OCI-LY7 (cell line): ENCODE data around the gene PRKCA. TPM values are rescaled to one million over a fixed set of nuclear protein-coding genes. Genes with fewer than 3 reads are reported as not detected.
"Not testable (repeated sequence)": the region's sequence is repeated elsewhere in the genome, so short reads cannot be mapped to it uniquely, and the experiment has no call there.

Experiments used
- BruUV-seq: library from RNA; stranded (reverse); fragments of 400-500 nt; replicated peaks from 2 replicates; lab custom pipeline; 2021; lab: Mats Ljungman, UMichigan
- CTCF ChIA-PET: fragments of 300-600 bp; sonication (Branson Sonifier 250); formaldehyde crosslinking; loops from one replicate; lab custom pipeline; 2022; ENCODE audit warnings: antibody characterized with exemption; ENCODE audit not compliant: unreplicated experiment; lab: Charles Lee
- POLR2A ChIA-PET: fragments of 300-600 bp; sonication (Branson Sonifier 250); formaldehyde crosslinking; loops from one replicate; lab custom pipeline; 2022; ENCODE audit warnings: antibody characterized with exemption; lab: Charles Lee
- DNase-seq: peaks from one replicate; pipeline ENCODE4 v3.0.0-alpha.2; 2015; ENCODE audit warnings: low spot score
- H2AFZ ChIP-seq: fragments of 200-600 bp; sonication (generic), shearing (Covaris generic); 2 replicates; pipeline ENCODE4 v1.6.1; 2014; ENCODE audit warnings: mild to moderate bottlenecking, antibody characterized with exemption, low read length, moderate library complexity
- H3K27ac ChIP-seq: fragments of 200-600 bp; sonication (generic); 2 replicates; pipeline ENCODE4 v1.5.1; 2014; ENCODE audit warnings: mixed run types, low read depth, mild to moderate bottlenecking, moderate library complexity, low read length, inconsistent platforms; ENCODE audit not compliant: poor library complexity, severe bottlenecking
- H3K36me3 ChIP-seq: fragments of 200-600 bp; sonication (generic); 2 replicates; pipeline ENCODE4 v1.6.1; 2014; ENCODE audit warnings: mild to moderate bottlenecking, antibody characterized with exemption, low read length, moderate library complexity, mixed read lengths; ENCODE audit not compliant: insufficient read depth
- H3K4me1 ChIP-seq: fragments of 200-600 bp; sonication (generic); 2 replicates; pipeline ENCODE4 v1.5.1; 2014; ENCODE audit warnings: mild to moderate bottlenecking, low read length; ENCODE audit not compliant: insufficient read depth, poor library complexity, severe bottlenecking
- H3K4me2 ChIP-seq: fragments of 200-600 bp; sonication (generic); 2 replicates; pipeline ENCODE4 v1.6.1; 2014; ENCODE audit warnings: mild to moderate bottlenecking, low read length
- H3K4me3 ChIP-seq: fragments of 200-600 bp; sonication (generic); 2 replicates; pipeline ENCODE4 v1.5.1; 2014; ENCODE audit warnings: mild to moderate bottlenecking, low read depth, low read length; ENCODE audit not compliant: poor library complexity, severe bottlenecking
- H3K79me2 ChIP-seq: fragments of 200-600 bp; sonication (generic); 2 replicates; pipeline ENCODE4 v1.6.1; 2016; ENCODE audit warnings: low read depth, mild to moderate bottlenecking, low read length, moderate library complexity, mixed read lengths; ENCODE audit not compliant: insufficient read depth
- H3K9me2 ChIP-seq: fragments of 200-600 bp; sonication (generic); 2 replicates; pipeline ENCODE4 v1.6.1; 2016; ENCODE audit warnings: mild to moderate bottlenecking, low read length, mixed read lengths; ENCODE audit not compliant: insufficient read depth
- H3K9me3 ChIP-seq: fragments of 200-600 bp; sonication (generic); 2 replicates; pipeline ENCODE4 v1.6.1; 2014; ENCODE audit warnings: mild to moderate bottlenecking, mixed run types, low read length, mixed read lengths
- H4K20me1 ChIP-seq: fragments of 200-600 bp; sonication (generic); 2 replicates; pipeline ENCODE4 v1.6.1; 2014; ENCODE audit warnings: mild to moderate bottlenecking, antibody characterized with exemption, low read length, moderate library complexity, mixed read lengths; ENCODE audit not compliant: insufficient read depth
- CTCF ChIP-seq: fragments of 200-600 bp; sonication (generic); conservative IDR thresholded peaks from 2 replicates; pipeline ENCODE4 v1.5.1; 2014; ENCODE audit warnings: mild to moderate bottlenecking, antibody characterized with exemption, low read length, moderate library complexity, mixed read lengths
- EZH2phosphoT487 ChIP-seq: fragments of 200-600 bp; sonication (generic); IDR thresholded peaks from 2 replicates; pipeline ENCODE4 v1.6.1; 2018; ENCODE audit warnings: low read depth, borderline replicate concordance, mild to moderate bottlenecking, mixed run types, antibody characterized with exemption, low read length, moderate library complexity, mixed read lengths
- intact Hi-C: fragments of 100-400 bp; cut with micrococcal nuclease; formaldehyde crosslinking; loops from one replicate; pipeline ENCODE4 v1.10.0; 2022; ENCODE audit not compliant: unreplicated experiment
- total RNA-seq, 2 experiments: library from RNA; depleted of rRNA in 1 of 2; stranded (reverse); fragments of >200 nt in 1 of 2; shearing (Covaris generic) in 1 of 2; gene quantifications; 2 replicates each; pipeline ENCODE4 v1.2.3, GENCODE V29; 2014 to 2022

Gene PRKCA
- total RNA-seq, 2 experiments from 2014 or later: 6.6 to 32.1 TPM

- Histone ChIP-seq H4K20me1 (no peaks in the 10 kb centered on the region), H3K9me3 (no peaks in the 10 kb centered on the region), H3K27ac (no peak overlapping the region), H3K79me2 (no peaks in the 10 kb centered on the region), H3K4me1 (no peaks in the 10 kb centered on the region), H3K4me3 (no peak overlapping the region), H3K36me3 (no peaks in the 10 kb centered on the region), H3K4me2 (no peak overlapping the region), H2AFZ (no peak overlapping the region), H3K9me2 (no peaks in the 10 kb centered on the region)
- BruUV-seq: no TSS peak
- ChIA-PET CTCF (no interaction called here), POLR2A (no interaction called here)
- no peak for DNase-seq
- intact Hi-C loops: no loop called here
- TF ChIP-seq CTCF: no peak
- no peak for TF ChIP-seq EZH2phosphoT487
These were observed 186.5 kb downstream of the PRKCA start for GRCh38 chr17:66488864-66489263.

GRCh38 chr17:66489576-66489975 lies 187.2 kb downstream of the PRKCA start:
- POLR2A ChIA-PET, H3K27ac ChIP-seq, H3K9me2 ChIP-seq, H2AFZ ChIP-seq, intact Hi-C loops, H3K4me2 ChIP-seq, H4K20me1 ChIP-seq, H3K79me2 ChIP-seq, H3K4me1 ChIP-seq, CTCF ChIA-PET, DNase-seq, H3K4me3 ChIP-seq, BruUV-seq, H3K36me3 ChIP-seq, H3K9me3 ChIP-seq: not testable (repeated sequence)

DNA sequence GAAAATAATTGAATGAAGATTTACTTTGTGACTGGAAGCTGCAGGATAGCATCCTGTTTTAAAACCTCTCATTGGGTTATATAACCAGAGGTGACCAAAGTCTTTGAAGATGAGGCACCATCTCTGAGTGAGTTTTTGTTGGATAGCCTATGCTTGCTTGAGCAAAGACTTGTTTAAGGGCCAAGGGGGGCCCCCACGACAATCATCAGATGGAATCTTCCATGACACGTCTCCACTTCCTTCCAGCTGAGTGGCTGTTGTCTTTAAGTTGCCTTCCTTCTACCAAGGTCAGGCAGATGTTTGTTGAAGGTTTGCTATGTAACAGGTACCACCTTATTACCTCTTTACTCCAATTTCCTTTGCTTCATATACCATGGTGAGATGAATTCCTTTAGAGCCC lies 188.8 kb downstream of the PRKCA start:
- CTCF ChIA-PET: no interaction called here
- Histone ChIP-seq H3K27ac (no peak overlapping the region), H3K9me3 (no peaks in the 10 kb centered on the region), H3K79me2 (no peaks in the 10 kb centered on the region), H3K36me3 (no peaks in the 10 kb centered on the region), H2AFZ (no peak overlapping the region), H3K9me2 (no peaks in the 10 kb centered on the region), H3K4me3 (no peak overlapping the region), H4K20me1 (no peaks in the 10 kb centered on the region), H3K4me1 (no peaks in the 10 kb centered on the region), H3K4me2 (no peak overlapping the region)
- DNase-seq: peak; percentile 24
- TF ChIP-seq EZH2phosphoT487 (no peak), CTCF (no peak)
- intact Hi-C loops: no loop called here
- POLR2A ChIA-PET: no interaction called here
- BruUV-seq: no TSS peak
